DOHH2 (cell line): ENCODE data around the gene DPP6.

Experiments
- CTCF ChIP-seq: fragments of 200-600 bp; sonication (generic); IDR thresholded peaks from one replicate; pipeline ENCODE4 v1.5.1; 2014; ENCODE audit warnings: antibody characterized with exemption, mild to moderate bottlenecking, low read depth, low read length; ENCODE audit not compliant: poor library complexity, severe bottlenecking
- EZH2phosphoT487 ChIP-seq: fragments of 200-600 bp; sonication (generic); IDR thresholded peaks from 2 replicates; pipeline ENCODE4 v1.6.1; 2017; ENCODE audit warnings: borderline replicate concordance, mild to moderate bottlenecking, antibody characterized with exemption, low read length, moderate library complexity, mixed read lengths

- no peak for TF ChIP-seq CTCF
- no peak for TF ChIP-seq EZH2phosphoT487
These were observed 151.8 kb downstream of the DPP6 start for GRCh38 chr7:154204046-154204445.
